Measurements from ENCODE around the gene EPC2.
"Not testable (repeated sequence)": the region's sequence is repeated elsewhere in the genome, so short reads cannot be mapped to it uniquely, and the experiment has no call there.

Gene EPC2

DNA sequence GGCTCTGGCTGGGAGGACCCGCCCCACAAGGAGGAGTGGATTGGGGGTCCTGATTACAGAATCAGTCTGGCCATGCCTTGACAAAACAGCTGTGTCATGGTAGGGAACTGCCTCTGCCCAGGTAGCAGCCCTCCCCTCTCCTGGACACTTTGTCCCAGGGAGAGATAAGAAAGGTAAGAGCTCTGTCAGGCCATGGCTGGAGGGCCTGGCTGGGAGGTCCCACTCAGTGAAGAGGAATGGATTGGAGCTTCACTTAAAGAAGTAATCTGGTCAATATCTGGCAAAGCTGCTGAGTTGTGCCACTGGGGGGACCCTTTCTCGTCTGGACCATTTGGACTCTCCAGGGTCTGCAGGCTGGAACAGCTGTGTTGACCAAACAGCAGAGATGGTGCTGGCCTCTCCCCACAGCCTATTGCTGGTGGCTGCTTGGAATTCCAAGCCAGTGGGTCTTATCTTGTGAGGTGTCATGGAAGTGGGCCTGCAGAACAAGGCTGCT is 75.4 kb downstream of the EPC2 start:
- no peak for FAIRE-seq

DNA sequence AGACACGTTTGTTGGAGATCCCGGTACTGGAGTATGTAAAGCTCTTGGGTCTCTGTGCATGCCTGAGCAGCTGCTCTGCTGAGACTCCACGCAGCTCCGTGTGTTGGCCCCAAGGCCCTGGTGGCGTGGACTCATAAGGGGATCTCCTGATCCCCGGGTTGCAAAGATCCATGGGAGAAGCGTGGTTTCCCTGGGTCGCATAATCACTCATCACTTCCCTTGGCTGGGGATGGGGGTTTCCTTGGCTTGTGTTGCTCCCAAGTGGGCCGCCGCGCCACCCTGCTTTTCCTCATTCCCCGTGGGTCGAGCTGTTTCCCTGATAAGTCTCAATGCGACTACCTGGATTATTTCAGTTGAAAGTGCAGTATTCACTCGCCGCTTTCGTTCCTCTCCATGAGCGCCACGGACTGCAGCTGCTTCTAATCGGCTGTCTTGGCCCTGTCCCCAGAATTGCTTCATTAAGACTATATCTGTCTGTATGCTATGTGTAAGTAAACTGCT is 76.0 kb downstream of the EPC2 start:
- FAIRE-seq (no peak), DNase-seq (ENCODE audit: insufficient read length, low spot score) (no peak)

More for the DNA sequence above, 75.4 kb downstream of the EPC2 start:
- no peak for DNase-seq (ENCODE audit: insufficient read length, low spot score)

DNA sequence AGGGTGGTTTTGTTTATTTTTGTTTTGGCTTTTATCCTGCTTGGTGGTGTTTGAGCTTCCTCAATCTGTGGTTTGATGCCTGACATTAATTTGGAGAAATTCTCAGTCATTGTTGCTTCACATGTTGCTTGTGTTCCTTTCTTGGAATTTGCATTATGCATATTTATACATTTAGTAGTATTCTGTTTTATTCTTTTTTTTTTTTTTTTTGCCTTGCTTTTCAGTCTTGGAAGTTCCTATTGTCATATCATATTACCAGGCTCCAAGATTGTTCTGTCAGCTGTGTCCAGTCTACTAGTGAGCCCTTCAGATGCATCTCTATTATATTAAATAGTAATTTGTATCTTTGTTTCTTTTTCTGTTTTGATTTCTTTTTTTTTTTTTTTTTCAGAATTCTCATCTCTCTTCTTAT is 77.0 kb downstream of the EPC2 start:
- FAIRE-seq, result no peak
- no peak for DNase-seq (ENCODE audit: insufficient read length, low spot score)

DNA sequence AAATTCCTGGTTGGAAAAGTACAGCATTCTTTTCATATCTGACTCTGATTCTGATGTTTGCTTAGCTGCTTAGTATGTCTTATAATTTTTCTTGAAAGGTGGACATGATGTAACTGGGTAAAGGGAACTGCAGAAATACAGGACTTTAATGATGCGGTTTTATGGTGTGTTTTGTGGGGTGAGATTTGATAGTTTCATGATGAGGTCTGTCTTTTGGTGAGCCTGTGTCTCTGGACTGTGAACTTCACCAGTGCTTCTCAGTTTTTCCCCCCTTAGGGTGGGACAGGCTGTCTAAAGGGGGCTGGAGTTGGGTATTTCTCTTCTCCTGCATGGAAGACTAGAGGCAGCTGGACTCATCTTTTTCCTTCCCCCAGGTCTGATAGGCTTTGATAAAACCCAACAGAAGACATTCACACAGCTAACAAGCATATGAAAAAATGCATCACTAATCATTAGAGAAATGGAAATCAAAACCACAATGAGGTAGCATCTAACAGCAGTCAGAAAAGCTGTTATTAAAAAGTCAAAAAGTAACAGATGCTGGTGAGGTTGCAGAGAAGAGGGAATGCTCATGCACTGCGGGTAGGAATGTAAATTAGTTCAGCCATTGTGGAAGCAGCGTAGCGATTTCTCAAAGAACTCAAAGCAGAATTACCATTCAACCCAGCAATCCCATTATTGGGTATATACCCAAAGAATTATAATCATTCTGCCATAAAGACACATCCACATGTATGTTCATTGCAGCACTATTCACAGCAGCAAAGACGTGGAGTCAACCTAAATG is 77.6 kb downstream of the EPC2 start:
- DNase-seq (ENCODE audit: insufficient read length, low spot score) (no peak), FAIRE-seq (peak; percentile 18)

DNA sequence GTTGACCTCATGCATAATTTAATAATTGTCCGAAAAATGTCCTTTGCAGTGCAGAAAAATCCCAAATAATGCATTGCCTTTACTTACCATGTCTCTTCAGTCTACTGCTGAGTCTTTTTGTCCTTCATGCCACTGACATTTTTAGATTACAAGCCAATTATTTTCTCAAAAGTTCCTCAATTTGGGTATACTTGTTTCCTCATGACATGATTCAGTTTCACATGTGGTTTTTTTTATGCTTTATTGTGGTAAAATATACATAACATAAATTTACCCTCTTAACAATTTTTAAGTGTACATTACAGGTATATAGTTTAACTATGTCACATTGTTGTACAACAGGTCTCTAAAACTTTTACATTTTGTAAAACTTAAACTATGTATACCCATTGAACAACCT is 81.0 kb downstream of the EPC2 start:
- no peak for FAIRE-seq
- DNase-seq (ENCODE audit: insufficient read length, low spot score), result no peak

DNA sequence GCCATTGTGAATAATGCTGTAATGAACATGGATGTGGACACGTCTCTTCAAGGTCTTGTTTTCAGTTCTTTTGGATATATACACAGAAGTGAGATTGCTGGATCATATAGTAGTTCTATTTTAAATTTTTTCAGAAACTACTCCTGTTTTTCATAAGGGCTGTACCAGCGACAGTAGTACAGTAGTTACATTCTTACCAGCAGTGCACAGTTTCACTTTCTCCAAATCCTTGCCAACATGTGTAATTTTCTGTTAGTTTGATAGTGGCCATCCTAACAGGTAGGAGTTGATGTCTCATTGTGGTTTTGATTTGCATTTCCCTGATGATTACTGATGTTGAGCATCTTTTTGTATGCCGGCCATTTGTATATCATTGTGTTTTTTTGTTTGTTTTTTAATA is 81.7 kb downstream of the EPC2 start:
- DNase-seq (ENCODE audit: insufficient read length, low spot score), result no peak
- peak; percentile 87 for FAIRE-seq

DNA sequence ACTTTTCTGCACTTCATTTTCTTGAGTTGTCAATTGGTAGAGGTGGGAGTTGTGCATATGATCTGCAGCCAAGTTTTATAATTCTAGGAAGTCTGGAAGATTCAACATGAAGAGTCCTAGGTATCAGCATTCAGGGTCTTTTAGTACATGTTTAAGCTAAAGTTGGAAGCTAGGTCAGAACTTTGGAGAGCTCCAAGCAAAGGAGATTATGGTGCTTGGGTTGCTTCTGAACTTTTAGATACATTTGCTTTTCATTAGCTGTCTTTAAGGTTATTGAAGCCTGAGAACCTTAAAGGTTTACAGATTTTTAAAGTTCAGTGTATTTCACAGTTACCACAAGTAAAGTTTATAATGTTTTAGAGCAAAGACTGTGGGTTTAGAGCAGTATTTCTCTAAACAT is 85.5 kb downstream of the EPC2 start:
- no peak for DNase-seq (ENCODE audit: insufficient read length, low spot score)
- no peak for FAIRE-seq

DNA sequence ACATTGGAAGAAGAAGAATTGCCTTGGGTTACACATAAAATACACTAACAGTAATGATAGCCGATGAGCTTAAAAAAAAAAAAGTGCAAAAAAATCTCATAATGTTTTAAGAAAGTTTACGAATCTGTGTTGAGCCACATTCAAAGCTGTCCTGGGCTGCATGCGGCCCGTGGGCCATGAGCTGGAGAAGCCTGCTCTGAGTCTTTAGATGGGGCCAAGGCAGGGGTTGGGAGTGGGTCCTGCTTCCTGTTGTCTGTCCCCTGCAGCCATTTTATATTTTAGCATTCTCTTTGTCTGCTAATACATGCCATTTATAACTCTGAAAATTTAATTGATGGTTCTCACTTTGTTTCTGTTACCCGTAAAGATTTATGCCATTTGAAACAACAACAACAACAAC is 93.2 kb downstream of the EPC2 start:
- DNase-seq (ENCODE audit: insufficient read length, low spot score), result no peak

DNA sequence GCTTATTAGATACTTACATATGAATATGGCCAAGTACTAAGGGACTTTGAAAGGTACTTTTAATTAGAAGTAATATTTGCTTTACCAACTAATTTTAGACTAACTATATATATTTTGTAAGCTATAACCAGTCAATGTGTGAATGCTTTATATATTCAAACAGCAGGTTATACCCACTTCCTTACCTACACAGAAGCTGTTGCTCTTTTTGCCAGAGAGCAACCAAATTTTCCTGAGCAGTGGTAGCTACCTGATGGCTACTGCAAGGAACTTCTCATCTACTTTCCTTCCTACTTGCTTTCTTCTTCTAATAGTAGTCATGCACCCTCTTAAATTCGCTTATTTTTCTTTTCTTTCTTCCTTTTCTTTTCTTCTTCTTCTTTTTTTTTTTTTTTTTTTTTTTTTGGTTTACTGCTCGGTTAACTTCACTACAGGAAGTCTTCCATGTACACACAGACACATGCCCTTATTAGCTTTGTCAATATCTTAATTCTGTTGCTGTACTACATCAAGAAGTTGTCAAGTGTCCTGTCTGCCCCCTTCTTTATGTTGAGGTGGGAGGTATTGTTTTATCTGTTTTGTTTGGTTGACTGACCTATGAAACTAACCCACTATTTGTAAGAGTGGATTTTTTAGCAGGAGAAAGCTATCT is 95.0 kb downstream of the EPC2 start:
- FAIRE-seq, result peak; percentile 51
- DNase-seq (ENCODE audit: insufficient read length, low spot score), result no peak

More for the DNA sequence above, 93.2 kb downstream of the EPC2 start:
- no peak for FAIRE-seq

DNA sequence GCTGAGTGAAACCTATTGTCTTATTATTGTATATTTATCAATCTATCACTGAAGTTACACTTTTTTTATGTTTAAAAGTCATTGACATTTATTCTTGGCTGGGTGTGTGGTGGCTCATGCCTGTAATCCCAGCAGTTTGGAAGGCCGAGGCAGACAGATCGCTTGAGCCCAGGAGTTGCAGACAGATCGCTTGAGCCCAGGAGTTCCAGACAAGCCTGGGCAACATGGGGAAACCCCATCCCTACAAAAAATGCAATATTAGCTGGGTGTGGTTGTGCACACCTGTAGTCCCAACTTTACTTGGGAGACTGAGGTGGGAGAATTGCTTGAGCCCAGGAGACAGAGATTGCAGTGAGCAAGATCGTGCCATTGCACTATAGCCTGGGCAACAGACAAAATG is 97.8 kb downstream of the EPC2 start:
- no peak for FAIRE-seq
- no peak for DNase-seq (ENCODE audit: insufficient read length, low spot score)

DNA sequence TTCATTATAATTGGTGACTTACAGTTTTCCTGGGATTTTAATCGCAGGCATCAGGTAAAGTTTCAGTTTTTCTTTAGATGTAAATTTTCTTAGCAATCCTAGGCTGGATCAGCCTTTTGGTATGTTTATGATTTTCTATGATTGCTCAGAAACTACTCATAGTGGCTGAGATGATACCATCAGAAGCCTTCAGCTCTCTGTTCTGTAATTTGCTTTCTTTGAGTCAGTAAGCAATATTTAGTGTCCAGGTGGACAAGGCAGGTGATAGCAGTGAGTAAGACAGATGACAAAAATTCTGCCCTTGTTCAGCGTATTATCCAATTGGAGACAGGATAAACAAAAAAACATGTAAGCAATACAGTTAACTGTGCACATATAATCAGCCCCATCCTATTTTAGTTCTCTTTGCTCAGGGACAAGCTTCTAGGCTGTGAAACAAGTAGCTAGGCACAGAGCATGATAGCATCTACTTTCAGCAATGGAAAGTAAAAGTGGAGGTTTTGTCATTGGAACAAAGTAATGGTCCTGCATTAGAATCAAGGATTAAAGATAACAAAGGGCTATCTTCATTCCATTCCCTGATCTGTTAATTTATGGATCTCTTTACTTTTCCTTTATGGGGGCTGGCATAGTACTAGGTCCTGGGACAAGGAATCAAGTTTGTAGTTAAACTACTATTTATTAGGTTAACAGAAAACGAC is 100.8 kb downstream of the EPC2 start:
- no peak for DNase-seq (ENCODE audit: insufficient read length, low spot score)
- peak; percentile 39 for FAIRE-seq

DNA sequence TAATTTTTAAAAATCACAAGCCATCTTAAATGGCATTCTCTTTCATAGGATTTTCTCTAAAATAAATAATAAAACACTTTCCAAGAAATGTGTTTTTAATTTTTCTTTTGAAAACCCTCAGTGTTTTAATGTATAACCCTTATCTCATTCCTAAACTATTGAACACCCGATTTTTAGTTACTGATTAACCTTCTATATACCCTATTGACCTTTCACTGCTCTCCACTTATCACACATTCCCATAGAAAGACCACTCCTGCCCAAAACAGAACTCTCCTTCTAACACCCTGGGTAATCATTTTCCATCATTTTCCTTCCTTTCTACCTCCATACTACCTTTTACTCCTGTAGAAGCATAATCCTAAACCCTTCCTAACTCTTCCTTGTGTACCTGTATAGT is 102.4 kb downstream of the EPC2 start:
- DNase-seq (ENCODE audit: insufficient read length, low spot score) (no peak), FAIRE-seq (no peak)

DNA sequence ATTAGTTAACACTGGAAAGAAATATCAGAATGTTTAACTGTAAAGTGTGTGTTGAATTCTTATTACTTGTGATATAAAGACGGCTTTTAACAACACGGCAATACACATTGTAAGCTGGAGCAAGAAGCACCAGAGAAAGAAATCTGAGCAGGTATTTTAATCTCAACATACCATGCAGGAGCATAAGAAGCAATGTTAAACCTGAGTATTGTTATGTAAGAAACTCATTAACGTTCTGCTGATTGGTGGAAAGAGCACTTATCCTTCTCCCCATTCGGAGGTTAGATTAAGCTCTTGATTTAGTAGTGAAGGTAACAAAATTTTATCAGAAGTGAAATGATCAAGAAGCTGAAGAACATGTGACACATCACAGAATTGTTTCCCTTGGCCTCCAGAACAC is 107.4 kb downstream of the EPC2 start:
- FAIRE-seq (no peak), DNase-seq (ENCODE audit: insufficient read length, low spot score) (no peak)

DNA sequence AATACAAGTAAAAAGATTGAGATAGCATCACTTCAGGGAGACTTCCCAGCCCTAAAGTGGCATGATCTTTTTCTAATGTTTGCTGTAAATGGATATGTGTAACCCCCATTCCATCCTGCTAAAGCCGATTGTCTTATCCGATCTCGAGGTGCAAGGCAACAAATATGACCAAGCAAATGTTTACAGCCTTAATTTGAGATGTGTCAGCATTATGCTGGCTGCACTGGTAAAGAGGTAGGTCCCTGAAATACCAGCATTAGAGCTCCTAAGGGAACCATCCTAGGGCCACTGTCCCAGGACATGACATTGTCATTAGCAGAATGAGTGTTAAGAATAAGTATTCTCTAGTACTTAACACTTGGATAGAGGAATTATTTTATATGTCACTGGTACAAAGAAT is 108.4 kb downstream of the EPC2 start:
- FAIRE-seq (no peak), DNase-seq (ENCODE audit: insufficient read length, low spot score) (no peak)

DNA sequence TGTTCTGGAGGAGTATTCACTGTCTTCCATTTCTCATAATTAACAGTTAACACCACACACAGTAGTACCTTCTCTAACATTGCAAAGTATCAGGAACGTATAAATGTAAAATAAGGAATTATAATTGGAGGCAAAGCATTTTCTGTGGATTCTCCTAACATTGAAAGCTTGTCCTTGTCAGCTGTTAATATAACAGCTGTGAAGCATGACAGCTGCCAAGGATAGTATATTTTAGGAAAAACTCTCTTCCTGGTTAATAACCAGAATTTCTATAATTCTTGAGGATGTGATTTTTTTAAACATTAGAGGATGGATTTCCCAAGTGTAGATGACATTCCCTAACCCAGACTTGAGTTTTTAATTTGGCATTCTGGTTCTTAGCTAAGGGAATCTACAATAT is 110.3 kb downstream of the EPC2 start:
- DNase-seq (ENCODE audit: insufficient read length, low spot score), result no peak
- FAIRE-seq, result no peak

DNA sequence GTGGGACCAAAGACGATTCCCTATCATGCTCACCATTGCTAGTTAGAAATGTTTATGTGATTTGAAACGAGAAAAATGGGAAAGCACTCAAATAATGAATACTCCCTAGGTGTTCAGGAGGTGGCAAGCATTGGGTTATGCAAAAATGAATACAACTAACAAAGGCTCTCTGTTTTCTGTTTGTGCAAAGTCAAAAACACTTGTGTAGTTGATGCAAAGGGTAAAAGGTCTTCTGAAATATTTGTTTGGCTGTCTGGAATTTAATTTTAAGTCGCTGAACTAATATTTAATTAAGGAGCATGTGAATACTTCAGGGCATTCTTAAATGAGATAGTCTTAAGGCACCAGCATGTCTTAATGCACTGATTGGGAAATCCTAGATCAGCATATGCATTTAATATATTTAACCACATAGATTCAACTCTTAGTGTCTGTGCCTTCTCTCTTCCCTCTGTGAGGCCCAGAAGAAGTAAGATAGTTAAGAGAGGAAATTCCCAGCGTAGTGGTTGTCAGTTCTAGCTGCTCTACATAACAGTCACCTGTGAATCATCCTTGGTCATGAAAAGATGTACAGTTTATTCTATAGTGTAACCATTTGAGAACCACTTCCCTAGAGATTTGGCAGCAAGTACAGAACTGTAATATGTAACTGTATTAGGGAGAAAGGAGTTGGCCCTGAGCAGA is 111.9 kb downstream of the EPC2 start:
- no peak for FAIRE-seq
- no peak for DNase-seq (ENCODE audit: insufficient read length, low spot score)

DNA sequence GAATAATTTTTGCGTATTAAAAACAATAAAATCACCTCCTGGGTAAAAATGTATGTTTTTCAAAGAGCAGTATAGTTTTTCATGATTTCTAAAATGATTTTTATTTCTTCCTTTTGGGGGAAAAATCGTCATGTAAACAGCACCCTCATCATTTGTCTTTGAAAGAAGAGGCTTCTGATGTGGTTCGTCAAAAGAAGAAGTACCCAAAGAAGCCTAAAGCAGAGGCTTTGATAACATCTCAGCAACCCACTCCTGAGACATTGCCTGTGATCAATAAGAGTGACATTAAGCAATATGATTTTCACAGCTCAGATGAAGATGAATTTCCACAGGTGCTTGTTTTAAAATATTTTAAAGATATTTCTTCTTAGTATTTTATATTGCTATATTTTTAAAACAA is 120.3 kb downstream of the EPC2 start:
- no peak for FAIRE-seq
- no peak for DNase-seq (ENCODE audit: insufficient read length, low spot score)

DNA sequence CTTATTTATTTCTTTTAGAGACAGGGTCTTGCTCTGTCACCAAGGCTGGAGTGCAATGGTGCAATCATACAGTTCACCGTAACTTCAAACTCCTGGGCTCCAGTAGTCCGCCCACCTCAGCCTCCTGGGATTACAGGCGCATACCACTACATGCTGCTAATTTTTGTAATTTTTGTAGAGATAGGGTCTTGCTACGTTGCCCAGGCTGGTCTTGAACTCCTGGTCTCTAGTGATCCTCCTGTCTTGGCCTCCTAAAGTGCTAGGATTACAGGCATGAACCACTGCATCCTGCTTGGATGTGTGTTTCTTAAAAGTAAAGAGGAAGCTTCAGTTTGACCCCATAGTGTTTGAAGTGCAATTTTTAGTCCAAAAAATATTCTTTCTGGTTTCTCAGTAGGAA is 125.5 kb downstream of the EPC2 start:
- FAIRE-seq (no peak), DNase-seq (ENCODE audit: insufficient read length, low spot score) (no peak)

DNA sequence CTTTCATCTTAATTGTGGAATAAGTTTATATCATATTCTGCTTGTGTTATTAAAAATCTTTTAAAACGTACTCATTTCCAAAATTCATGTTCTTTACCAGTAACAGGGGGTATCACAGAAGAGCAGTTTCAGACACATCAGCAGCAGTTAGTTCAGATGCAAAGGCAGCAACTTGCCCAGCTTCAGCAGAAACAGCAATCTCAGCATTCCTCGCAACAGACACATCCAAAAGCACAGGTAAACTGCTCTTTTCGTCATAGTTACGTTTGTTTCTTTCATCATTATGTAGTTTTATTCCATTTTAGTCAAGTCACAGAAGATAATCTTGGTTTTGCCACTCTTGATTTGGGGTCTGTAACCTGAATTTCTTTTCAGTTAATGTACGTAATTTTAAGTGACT is 137.0 kb downstream of the EPC2 start:
- DNase-seq (ENCODE audit: insufficient read length, low spot score) (no peak), FAIRE-seq (no peak)

DNA sequence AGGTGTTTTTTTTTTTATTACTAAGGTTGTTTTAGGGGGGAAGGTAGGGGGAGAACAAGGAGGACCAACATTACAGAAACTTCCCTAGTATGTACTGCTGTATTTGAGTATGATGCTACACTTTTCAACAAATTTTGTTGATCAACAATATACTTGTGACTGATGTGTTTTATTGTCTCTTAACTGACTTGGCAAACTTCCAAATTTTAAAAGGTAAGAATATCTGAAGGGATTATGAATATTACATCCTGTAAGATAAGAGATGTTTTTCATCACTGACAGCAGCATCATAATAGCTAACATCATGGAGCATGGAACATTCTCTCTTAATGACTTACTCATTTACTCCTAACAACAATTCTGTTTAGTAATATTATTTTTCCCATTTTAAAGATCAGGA is 144.5 kb downstream of the EPC2 start:
- no peak for DNase-seq (ENCODE audit: insufficient read length, low spot score)

DNA sequence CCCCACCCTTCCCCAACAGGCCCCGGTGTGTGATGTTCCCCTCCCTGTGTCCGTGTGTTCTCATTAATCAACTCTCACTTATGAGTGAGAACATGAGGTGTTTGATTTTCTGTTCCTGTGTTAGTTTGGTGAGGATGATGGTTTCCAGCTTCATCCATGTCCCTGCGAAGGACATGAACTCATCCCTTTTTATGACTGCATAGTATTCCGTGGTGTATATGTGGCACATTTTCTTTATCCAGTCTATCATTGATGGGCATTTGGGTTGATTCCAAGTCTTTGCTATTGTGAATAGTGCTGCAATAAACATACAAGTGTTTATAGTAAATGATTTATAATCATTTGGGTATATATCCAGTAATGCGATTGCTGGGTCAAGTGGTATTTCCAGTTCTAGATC is 145.6 kb downstream of the EPC2 start:
- not testable (repeated sequence) for DNase-seq (ENCODE audit: insufficient read length, low spot score); FAIRE-seq

More for the DNA sequence above, 144.5 kb downstream of the EPC2 start:
- no peak for FAIRE-seq
